Stimulated activated naive CD4-positive, alpha-beta T cell treated with Interleukin-2 at 50 U/mL for 16 hours (primary cell): ENCODE results near the gene PITPNM3.
"Not testable (repeated sequence)": the region's sequence is repeated elsewhere in the genome, so short reads cannot be mapped to it uniquely, and the experiment has no call there.

Experiments used
- DNase-seq: peaks from one replicate; lab custom pipeline; 2025; lab: John Stamatoyannopoulos, UW

PITPNM3 gene

GRCh38 chr17:6556121-6557039 is at the start of gene PITPNM3:
Gene PITPNM3 (minus strand): TSS chr17:6556555. CDS start chr17:6556406, 149 bp downstream.
- no peak for DNase-seq

DNA sequence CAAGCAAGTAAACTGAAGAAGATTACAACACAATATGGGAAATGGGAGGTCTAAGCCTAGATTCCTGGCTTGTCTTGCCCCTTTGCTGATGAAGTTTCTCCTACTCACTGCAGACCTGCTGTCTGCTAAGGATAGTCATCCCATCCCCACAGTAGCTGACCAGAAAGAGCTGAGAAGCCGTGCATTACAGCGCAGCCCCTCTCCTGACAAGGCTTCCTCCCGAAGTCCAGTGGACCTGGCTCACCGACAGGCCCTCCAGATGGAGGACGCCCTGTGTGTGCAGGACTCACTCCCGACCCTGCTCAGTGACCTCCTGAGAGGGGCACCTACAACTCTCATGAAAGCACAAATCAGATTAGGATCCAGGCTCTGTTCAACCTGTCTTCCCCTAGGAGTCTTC is 48.8 kb upstream of the PITPNM3 start:
- no peak for DNase-seq

DNA sequence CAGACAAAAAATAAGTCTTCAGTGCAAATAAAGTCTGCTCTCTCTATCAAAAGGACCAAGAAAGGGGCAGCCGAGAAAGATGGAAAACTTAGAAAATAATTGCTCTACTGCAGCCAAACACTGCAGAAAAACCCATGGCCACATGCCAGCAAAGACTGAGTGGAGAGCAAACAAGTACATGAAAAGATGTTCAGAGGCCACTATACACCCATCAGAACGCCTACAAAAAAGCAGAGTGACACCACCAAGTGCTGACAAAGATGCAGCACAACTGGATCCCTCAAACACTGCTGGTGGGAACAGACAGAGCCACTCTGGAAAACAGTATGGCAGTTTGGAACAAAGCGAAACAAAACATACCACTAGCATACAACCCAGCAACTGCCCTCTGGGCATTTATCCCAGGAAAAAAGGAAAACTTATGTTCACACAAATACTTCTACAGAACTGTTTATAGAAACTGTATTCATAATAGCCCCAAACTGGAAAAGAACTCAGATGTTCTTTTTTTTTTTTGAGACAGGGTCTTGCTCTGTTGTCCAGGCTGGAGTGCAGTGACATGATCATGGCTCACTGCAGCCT is 47.5 kb upstream of the PITPNM3 start:
- DNase-seq: no peak

GRCh38 chr17:6602141-6602540 is 45.8 kb upstream of the PITPNM3 start:
- DNase-seq: no peak

DNA sequence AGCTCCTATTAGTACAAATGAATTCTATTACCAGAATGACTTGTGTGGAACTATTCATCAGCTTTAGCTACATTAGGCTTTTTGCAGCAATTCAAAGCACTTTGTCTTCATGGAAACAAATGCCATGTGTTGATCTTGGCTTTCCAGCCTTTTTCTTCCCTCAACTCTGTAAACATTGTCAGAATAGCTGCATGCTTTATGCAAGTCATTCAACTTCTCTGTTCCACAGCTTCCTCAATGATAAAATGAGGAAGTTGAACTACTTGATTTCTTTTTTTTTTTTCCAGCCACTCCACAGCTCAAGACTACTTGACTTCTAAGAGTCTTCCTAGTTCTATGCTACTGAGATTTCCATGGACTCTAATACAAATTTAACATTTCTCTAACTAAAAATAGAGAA is 43.0 kb upstream of the PITPNM3 start:
- DNase-seq: no peak

GRCh38 chr17:6597727-6598126 is 41.4 kb upstream of the PITPNM3 start:
- DNase-seq: no peak

DNA sequence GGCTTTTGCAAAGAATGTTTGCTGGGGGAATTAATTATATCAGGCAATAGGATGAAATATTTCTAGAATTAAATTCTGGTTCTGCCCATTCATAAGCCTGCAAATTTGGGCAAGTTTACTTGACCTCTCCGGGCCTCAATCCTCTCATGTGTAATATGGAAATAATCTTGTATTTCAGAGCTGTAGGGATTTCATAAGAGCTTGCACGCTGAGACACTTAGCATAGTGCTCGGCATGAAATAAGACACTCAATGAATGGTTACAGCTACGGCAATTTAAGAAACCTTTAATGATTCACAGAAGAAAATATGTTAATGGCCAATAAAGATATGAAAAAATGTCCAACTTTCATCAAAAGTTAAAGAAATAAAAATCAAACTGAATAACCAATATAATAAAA is 40.6 kb upstream of the PITPNM3 start:
- DNase-seq: no peak

- DNase-seq: no peak
These were observed 40.2 kb upstream of the PITPNM3 start for GRCh38 chr17:6596511-6596910.

DNA sequence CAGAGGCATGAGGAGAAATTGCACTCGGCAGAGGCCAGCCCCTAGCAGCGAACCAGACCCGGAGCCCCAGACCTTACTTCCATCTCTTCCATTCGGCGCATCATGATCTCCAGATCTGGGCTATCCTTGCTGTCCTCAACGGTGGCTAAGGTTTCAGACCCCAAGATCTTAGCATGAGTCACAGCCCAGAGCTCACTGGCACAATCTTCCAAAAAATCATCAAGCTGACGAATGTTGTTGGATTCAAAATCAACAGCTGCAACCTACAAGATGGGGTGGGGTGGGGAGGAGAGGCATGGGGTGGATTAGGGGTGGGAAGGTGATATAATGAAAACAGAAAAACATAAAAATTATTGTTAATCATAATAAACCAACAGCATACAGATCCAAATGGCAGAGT is 39.7 kb upstream of the PITPNM3 start:
- no peak for DNase-seq

GRCh38 chr17:6593371-6593770 is 37.0 kb upstream of the PITPNM3 start:
- DNase-seq: not testable (repeated sequence)

DNA sequence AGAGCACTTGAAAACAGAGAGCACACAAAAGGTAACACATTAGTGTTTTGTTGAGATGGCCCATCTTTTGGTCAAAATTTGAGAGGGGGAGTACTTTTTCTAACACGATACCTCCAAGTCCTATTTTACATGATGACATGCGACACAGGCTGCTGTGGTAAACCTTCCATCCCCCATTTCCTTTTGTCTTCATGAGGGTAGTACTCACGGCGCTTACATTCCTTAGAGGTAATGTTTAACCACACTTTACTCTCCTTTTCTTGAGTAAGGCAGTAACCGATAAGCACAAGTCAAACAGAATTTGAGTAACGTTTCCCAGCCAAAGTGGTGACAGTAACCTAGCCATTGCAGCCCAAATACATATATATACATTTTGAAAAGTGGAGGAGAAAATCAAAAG is 35.8 kb upstream of the PITPNM3 start:
- DNase-seq: no peak

GRCh38 chr17:6591599-6592158 is 35.3 kb upstream of the PITPNM3 start:
- no peak for DNase-seq

DNA sequence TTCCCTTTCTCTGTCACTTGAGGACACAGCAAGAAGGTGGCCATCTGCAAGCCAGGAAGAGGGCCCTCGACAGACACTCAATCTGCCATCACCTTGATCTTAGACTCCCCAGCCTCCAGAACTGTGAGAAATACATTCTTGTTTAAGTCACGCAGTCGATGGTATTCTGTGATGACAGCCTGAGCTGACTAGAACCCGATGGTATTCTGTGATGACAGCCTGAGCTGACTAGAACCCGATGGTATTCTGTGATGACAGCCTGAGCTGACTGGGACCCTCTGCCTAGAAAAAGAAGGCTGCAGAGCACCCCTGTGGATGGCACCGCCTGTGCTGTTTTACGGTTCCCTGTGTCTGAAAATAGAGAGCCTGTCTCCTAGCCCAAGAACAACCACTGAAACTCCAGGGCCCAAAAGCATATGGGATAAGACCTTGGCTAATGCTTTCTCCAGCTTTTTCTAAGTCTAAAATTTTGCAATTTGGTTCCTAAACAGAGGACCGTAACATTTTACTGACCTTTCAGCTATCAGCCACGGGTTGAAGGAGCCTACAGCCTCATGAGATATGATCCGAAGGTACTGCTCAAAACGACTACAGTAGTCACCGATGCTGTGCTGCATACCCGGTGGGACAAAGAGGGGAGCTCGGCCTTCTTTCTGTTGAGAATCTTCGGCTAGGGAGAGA is 33.1 kb upstream of the PITPNM3 start:
- no peak for DNase-seq

DNA sequence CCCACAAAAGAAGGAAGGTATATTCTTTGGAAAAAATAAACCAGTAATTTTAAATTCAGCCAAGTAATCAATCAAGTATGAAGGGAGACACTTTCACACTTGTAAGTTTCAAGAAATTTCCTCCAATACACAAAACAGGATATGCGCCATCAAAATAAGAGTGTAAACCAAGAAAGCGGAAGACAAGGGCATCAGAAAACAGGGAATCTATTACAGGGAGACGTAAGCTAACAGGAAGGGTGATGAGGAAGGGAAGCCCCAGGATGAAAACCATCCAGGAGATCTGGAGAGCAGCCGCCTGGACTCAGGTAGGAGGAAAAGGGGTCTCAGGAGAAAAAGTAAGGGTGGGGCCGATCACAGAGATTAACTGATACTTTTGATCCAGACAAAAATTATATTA is 31.8 kb upstream of the PITPNM3 start:
- no peak for DNase-seq

GRCh38 chr17:6587310-6587709 is 31.0 kb upstream of the PITPNM3 start:
- no peak for DNase-seq

DNA sequence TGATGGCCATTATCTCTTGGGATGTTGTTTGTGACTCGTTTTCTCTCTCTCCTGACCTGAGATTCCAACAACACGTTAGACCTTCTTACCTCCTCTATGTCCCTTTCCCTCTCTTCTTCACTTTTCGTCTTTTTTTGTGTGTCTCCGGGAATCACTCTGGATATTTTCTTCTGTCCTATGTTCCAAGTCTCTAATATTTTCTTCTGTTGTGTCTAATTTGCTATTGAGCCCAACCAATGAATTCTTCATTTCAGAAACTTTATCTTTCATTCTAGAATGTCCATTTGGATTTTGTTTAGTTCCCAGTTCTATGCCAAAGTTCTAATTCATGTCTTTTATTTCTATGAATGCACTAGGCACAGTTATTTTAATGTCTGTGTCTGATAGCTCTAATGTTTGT is 27.1 kb upstream of the PITPNM3 start:
- DNase-seq: no peak

GRCh38 chr17:6580625-6581024 is 24.3 kb upstream of the PITPNM3 start:
- no peak for DNase-seq

DNA sequence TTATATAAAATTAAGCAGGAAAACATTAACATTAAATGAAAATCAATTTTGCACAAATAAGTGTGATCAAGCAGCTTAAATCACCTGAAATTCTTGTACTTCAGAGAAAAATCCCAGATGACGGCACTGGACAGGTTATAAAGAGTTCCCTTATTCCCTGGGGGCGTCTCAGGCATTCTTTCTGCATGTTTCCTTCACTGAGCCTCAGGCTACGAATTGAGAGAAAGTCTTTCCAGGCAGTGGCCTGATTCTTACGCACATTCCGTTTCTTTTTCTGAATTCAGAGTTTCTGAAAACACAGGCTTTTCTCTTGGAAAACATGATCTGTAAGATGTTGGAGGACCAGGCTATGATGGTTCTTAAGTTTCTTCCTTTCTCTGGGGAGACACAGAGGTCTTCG is 22.1 kb upstream of the PITPNM3 start:
- DNase-seq: no peak

GRCh38 chr17:6577686-6578263 is 21.4 kb upstream of the PITPNM3 start:
- DNase-seq: no peak

DNA sequence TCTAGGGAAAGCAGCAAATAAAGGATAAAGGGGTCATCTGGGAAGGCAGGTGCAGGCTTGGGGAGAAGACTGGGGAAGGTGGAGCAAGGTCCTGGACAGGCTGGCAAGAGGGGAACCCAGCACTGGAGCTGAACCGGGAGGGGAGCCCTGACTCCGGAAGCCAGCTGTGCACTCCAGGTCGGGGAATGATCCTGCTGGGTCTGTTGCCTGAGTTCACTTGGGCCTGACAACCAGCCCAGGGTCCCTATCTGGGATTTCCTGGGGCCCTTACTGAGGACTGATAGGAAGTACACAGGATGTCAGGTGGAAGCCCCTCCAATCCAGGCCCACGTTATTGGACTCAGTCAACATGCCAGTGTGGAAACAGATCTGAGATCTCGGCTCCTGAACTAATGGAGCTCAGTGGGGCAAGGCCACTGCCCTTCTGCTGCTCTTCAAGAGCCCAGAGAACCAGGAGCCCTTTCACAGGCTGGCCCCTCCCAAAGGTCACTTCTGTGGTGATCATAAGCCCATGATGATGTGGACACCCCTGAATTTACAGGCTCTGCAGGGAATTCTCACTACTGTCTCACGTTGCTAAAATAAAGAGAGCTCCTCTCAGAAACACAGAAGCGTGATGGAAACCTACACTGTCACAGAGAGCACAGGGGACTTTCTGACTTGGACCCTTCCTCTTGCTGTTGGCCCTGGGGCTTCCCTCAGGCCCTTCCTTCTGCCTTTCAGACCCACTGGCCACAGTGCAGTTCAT is 19.9 kb upstream of the PITPNM3 start:
- DNase-seq: no peak

DNA sequence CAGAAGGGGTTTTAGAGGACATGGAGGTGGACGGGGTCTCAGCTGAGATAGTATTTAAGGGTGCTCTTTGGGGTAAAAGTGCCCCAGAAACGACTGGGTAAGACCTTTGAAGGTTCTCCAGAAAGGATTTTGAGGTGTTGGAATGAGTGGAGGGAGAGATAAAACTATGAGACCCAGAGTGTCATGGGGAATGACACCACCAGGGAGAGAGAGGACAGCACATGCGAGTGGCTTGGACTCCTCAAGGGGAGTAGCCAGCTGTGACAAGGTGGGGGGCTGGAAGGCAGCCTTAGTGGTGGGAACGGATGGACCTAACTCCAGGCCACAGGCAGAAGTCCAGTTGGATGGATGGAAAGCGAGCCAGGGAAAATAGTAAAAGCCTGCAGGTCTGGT is 19.2 kb upstream of the PITPNM3 start:
- DNase-seq: no peak
